Loucy (cell line): ENCODE results near the gene GRB14.
A peak's percentile ranks its signal among the peaks of the same experiment; 100 is the strongest.

Experiments used
- H2AFZ ChIP-seq: fragments of 200-600 bp; sonication (generic); 2 replicates; pipeline ENCODE4 v1.6.0; 2016; ENCODE audit warnings: antibody characterized with exemption, mild to moderate bottlenecking, low read length, moderate library complexity
- H3F3A ChIP-seq: fragments of 200-600 bp; 2 replicates; pipeline ENCODE4 v1.6.0; 2016; ENCODE audit warnings: antibody characterized with exemption, low read depth, mild to moderate bottlenecking
- H3K27me3 ChIP-seq: fragments of 200-600 bp; sonication (generic); 2 replicates; pipeline ENCODE4 v1.6.1; 2014; ENCODE audit warnings: low read length, mild to moderate bottlenecking; ENCODE audit not compliant: insufficient read depth, poor library complexity, severe bottlenecking
- H3K36me3 ChIP-seq: fragments of 200-600 bp; sonication (generic); 2 replicates; pipeline ENCODE4 v1.6.1; 2016; ENCODE audit warnings: low read length; ENCODE audit not compliant: insufficient read depth
- H3K4me1 ChIP-seq: fragments of 200-600 bp; sonication (generic); 2 replicates; pipeline ENCODE4 v1.5.1; 2014; ENCODE audit warnings: low read length, mild to moderate bottlenecking; ENCODE audit not compliant: insufficient read depth, poor library complexity, severe bottlenecking
- H3K4me2 ChIP-seq: fragments of 200-600 bp; sonication (generic); 2 replicates; pipeline ENCODE4 v1.6.0; 2014; ENCODE audit warnings: antibody characterized with exemption, low read length, low read depth, mild to moderate bottlenecking; ENCODE audit not compliant: poor library complexity, severe bottlenecking
- H3K4me3 ChIP-seq: fragments of 200-600 bp; sonication (generic); 2 replicates; pipeline ENCODE4 v1.5.1; 2014; ENCODE audit warnings: low read length, mild to moderate bottlenecking, mixed read lengths; ENCODE audit not compliant: poor library complexity, severe bottlenecking
- H3K79me2 ChIP-seq: fragments of 200-600 bp; sonication (generic); 2 replicates; pipeline ENCODE4 v1.6.1; 2014; ENCODE audit warnings: low read length; ENCODE audit not compliant: insufficient read depth
- H3K9ac ChIP-seq: fragments of 200-600 bp; sonication (generic); 2 replicates; pipeline ENCODE4 v1.6.0; 2014; ENCODE audit warnings: mild to moderate bottlenecking, low read depth, low read length, moderate library complexity; ENCODE audit not compliant: poor library complexity, severe bottlenecking
- H3K9me2 ChIP-seq: fragments of 200-600 bp; sonication (generic); replicated peaks from 2 replicates; pipeline ENCODE4 v1.6.1; 2016; ENCODE audit warnings: low read depth, low read length, mixed read lengths
- H3K9me3 ChIP-seq: fragments of 200-600 bp; sonication (generic); 2 replicates; pipeline ENCODE4 v1.6.1; 2014; ENCODE audit warnings: mild to moderate bottlenecking, antibody characterized with exemption, low read length, low read depth; ENCODE audit not compliant: insufficient read depth
- H4K20me1 ChIP-seq: fragments of 200-600 bp; sonication (generic); 2 replicates; pipeline ENCODE4 v1.6.0; 2014; ENCODE audit warnings: antibody characterized with exemption, low read length, mild to moderate bottlenecking; ENCODE audit not compliant: insufficient read depth, poor library complexity, severe bottlenecking
- EZH2phosphoT487 ChIP-seq: fragments of 200-600 bp; IDR thresholded peaks from 2 replicates; pipeline ENCODE4 v1.6.1; 2018; ENCODE audit warnings: antibody characterized with exemption, mild to moderate bottlenecking, moderate library complexity, borderline replicate concordance
- TF ChIP-seq, protein P1 (sequence below): fragments of 200-600 bp; sonication (generic); conservative IDR thresholded peaks from 2 replicates; pipeline ENCODE4 v1.5.1; 2014; ENCODE audit warnings: mild to moderate bottlenecking, antibody characterized with exemption, low read length

GRB14 gene

GRCh38 chr2:164570475-164570874 lies 50.8 kb downstream of the GRB14 start:
- Histone ChIP-seq H3K9me3 (no peaks in the 10 kb centered on the region), H3K36me3 (no peaks in the 10 kb centered on the region), H2AFZ (no peak overlapping the region), H3K4me3 (no peak overlapping the region), H3K79me2 (no peaks in the 10 kb centered on the region), H3K9me2 (no peaks in the 10 kb centered on the region), H4K20me1 (no peaks in the 10 kb centered on the region), H3F3A (no peaks in the 10 kb centered on the region), H3K4me2 (no peak overlapping the region), H3K4me1 (no peaks in the 10 kb centered on the region), H3K9ac (no peak overlapping the region), H3K27me3 (no peaks in the 10 kb centered on the region)
- TF ChIP-seq, protein P1, sequence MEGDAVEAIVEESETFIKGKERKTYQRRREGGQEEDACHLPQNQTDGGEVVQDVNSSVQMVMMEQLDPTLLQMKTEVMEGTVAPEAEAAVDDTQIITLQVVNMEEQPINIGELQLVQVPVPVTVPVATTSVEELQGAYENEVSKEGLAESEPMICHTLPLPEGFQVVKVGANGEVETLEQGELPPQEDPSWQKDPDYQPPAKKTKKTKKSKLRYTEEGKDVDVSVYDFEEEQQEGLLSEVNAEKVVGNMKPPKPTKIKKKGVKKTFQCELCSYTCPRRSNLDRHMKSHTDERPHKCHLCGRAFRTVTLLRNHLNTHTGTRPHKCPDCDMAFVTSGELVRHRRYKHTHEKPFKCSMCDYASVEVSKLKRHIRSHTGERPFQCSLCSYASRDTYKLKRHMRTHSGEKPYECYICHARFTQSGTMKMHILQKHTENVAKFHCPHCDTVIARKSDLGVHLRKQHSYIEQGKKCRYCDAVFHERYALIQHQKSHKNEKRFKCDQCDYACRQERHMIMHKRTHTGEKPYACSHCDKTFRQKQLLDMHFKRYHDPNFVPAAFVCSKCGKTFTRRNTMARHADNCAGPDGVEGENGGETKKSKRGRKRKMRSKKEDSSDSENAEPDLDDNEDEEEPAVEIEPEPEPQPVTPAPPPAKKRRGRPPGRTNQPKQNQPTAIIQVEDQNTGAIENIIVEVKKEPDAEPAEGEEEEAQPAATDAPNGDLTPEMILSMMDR: no peak
- no peak for TF ChIP-seq EZH2phosphoT487

DNA sequence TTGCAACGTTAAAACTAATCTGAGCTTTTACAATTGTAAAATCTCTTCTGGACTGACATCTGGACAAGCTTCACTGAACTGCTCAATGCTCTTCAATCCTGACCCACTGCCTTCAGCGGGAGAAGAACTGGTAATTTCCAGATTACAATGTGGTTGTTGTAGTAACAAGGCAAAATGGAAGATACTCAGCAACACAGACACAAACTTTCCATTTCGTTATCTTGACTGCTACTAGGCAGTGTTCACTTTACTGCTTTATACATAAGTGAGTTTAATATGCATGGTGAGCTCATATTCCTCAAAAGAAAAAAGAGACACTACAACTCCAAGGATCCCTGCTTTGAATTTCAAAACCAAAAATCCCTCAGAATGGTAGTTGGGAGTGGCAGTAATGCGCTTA lies 51.9 kb downstream of the GRB14 start:
- Histone ChIP-seq H2AFZ (0 out of 2 replicates have a peak overlapping the region, but pooled peaks have one; percentile 33), H3K79me2 (no peaks in the 10 kb centered on the region), H3K9me2 (no peaks in the 10 kb centered on the region), H3K9me3 (no peaks in the 10 kb centered on the region), H3F3A (no peaks in the 10 kb centered on the region), H3K9ac (no peak overlapping the region), H3K36me3 (no peaks in the 10 kb centered on the region), H3K4me1 (no peaks in the 10 kb centered on the region), H3K27me3 (no peaks in the 10 kb centered on the region), H4K20me1 (no peaks in the 10 kb centered on the region), H3K4me3 (no peak overlapping the region), H3K4me2 (no peak overlapping the region)
- TF ChIP-seq EZH2phosphoT487: no peak
- TF ChIP-seq, protein P1: no peak

GRCh38 chr2:164568317-164568716 lies 53.0 kb downstream of the GRB14 start:
- TF ChIP-seq EZH2phosphoT487: no peak
- TF ChIP-seq, protein P1: no peak

More at GRCh38 chr2:164568317-164568716, 53.0 kb downstream of the GRB14 start:
- Histone ChIP-seq H3K9me3 (no peaks in the 10 kb centered on the region), H3K27me3 (no peaks in the 10 kb centered on the region), H3K9ac (no peak overlapping the region), H3K36me3 (no peaks in the 10 kb centered on the region), H3F3A (no peaks in the 10 kb centered on the region), H3K4me2 (no peak overlapping the region), H3K9me2 (no peaks in the 10 kb centered on the region), H2AFZ (no peak overlapping the region), H3K79me2 (no peaks in the 10 kb centered on the region), H3K4me1 (no peaks in the 10 kb centered on the region), H4K20me1 (no peaks in the 10 kb centered on the region), H3K4me3 (no peak overlapping the region)
